BLaER1 treated with 17β-estradiol and CSF1 and Interleukin-3, amounts not matched to agents 10 nM and 100 nM (cell line): ENCODE data around the gene SFRP2.
A peak's percentile ranks its signal among the peaks of the same experiment; 100 is the strongest.

ENCODE experiments used
- H3K27ac ChIP-seq, 11 experiments: shearing (Covaris generic); formaldehyde crosslinking; 2 replicates each; pipeline ENCODE4 v1.8.1; 2022
- H3K27me3 ChIP-seq, 11 experiments: shearing (Covaris generic); formaldehyde crosslinking; 2 replicates each; pipeline ENCODE4 v1.8.1; 2022
- H3K36me3 ChIP-seq, 11 experiments: shearing (Covaris generic); formaldehyde crosslinking; 2 replicates each; pipeline ENCODE4 v1.8.1; 2022
- H3K4me1 ChIP-seq, 10 experiments: shearing (Covaris generic); formaldehyde crosslinking; 2 replicates each; pipeline ENCODE4 v1.8.1; 2022
- H3K4me2 ChIP-seq, 11 experiments: shearing (Covaris generic); formaldehyde crosslinking; 2 replicates each; pipeline ENCODE4 v1.8.1; 2022
- H3K4me3 ChIP-seq, 10 experiments: shearing (Covaris generic); formaldehyde crosslinking; 2 replicates each; pipeline ENCODE4 v1.8.1; 2022
- H3K9ac ChIP-seq, 11 experiments: shearing (Covaris generic); formaldehyde crosslinking; 2 replicates each; pipeline ENCODE4 v1.8.1; 2022
- H3K9me3 ChIP-seq, 11 experiments: shearing (Covaris generic); formaldehyde crosslinking; replicated peaks in 1 of 11; 2 replicates each; pipeline ENCODE4 v1.8.1; 2022
- H4K20me1 ChIP-seq, 11 experiments: shearing (Covaris generic); formaldehyde crosslinking; 2 replicates each; pipeline ENCODE4 v1.8.1; 2022
- Cebpa-rat ChIP-seq, 11 experiments: shearing (Covaris generic); IDR thresholded peaks; 2 replicates each; pipeline ENCODE4 v1.8.1; 2022

SFRP2 gene

GRCh38 chr4:153823483-153823882 lies 34.6 kb upstream of the SFRP2 start:
- no peak overlapping the region for H3K4me2 ChIP-seq
- H3K36me3 ChIP-seq, result no peaks in the 10 kb centered on the region
- H4K20me1 ChIP-seq, result no peaks in the 10 kb centered on the region
- TF ChIP-seq Cebpa-rat (IDR thresholded peaks at IDR 0.05), result no peak
- H3K9me3 ChIP-seq, result peaks cover 0 to 15% (median 8%) of the 10 kb centered on the region in 11 experiments; a peak in 8 of 22 replicates
- H3K27ac ChIP-seq, result no peak overlapping the region
- no peak overlapping the region for H3K4me3 ChIP-seq
- H3K4me1 ChIP-seq, result no peaks in the 10 kb centered on the region
- H3K9ac ChIP-seq, result no peak overlapping the region
- H3K27me3 ChIP-seq, result no peaks in the 10 kb centered on the region

- H3K9me3 ChIP-seq, result peaks cover 0 to 15% (median 8%) of the 10 kb centered on the region in 11 experiments; a peak in 8 of 22 replicates
- no peak overlapping the region for H3K27ac ChIP-seq
- TF ChIP-seq Cebpa-rat (IDR thresholded peaks at IDR 0.05), result no peak
- no peaks in the 10 kb centered on the region for H4K20me1 ChIP-seq
- no peak overlapping the region for H3K4me3 ChIP-seq
- no peak overlapping the region for H3K4me2 ChIP-seq
- no peaks in the 10 kb centered on the region for H3K36me3 ChIP-seq
- H3K4me1 ChIP-seq, result no peaks in the 10 kb centered on the region
- H3K27me3 ChIP-seq, result no peaks in the 10 kb centered on the region
- H3K9ac ChIP-seq, result no peak overlapping the region
These were observed 33.4 kb upstream of the SFRP2 start for GRCh38 chr4:153822316-153822715.

GRCh38 chr4:153817466-153817865 lies 28.6 kb upstream of the SFRP2 start:
- H3K27me3 ChIP-seq, result no peaks in the 10 kb centered on the region

GRCh38 chr4:153816542-153816941 lies 27.7 kb upstream of the SFRP2 start:
- H3K9ac ChIP-seq, result no peak overlapping the region
- no peak overlapping the region for H3K4me2 ChIP-seq
- peaks cover 0 to 11% (median 8%) of the 10 kb centered on the region in 11 experiments; a peak in 8 of 22 replicates for H3K9me3 ChIP-seq
- H3K4me1 ChIP-seq, result no peaks in the 10 kb centered on the region
- H3K27me3 ChIP-seq, result no peaks in the 10 kb centered on the region
- H3K36me3 ChIP-seq, result no peaks in the 10 kb centered on the region
- no peak overlapping the region for H3K27ac ChIP-seq
- TF ChIP-seq Cebpa-rat (IDR thresholded peaks at IDR 0.05), result no peak
- H3K4me3 ChIP-seq, result no peak overlapping the region
- H4K20me1 ChIP-seq, result no peaks in the 10 kb centered on the region

More at GRCh38 chr4:153817466-153817865, 28.6 kb upstream of the SFRP2 start:
- TF ChIP-seq Cebpa-rat (IDR thresholded peaks at IDR 0.05), result no peak
- Histone ChIP-seq H3K9me3 (peaks cover 0 to 15% (median 8%) of the 10 kb centered on the region in 11 experiments; a peak in 8 of 22 replicates), H3K4me1 (no peaks in the 10 kb centered on the region), H4K20me1 (no peaks in the 10 kb centered on the region), H3K4me3 (no peak overlapping the region), H3K4me2 (no peak overlapping the region), H3K9ac (no peak overlapping the region), H3K27ac (no peak overlapping the region), H3K36me3 (no peaks in the 10 kb centered on the region)

- TF ChIP-seq Cebpa-rat (IDR thresholded peaks at IDR 0.05), result no peak
- H4K20me1 ChIP-seq, result no peaks in the 10 kb centered on the region
- no peaks in the 10 kb centered on the region for H3K36me3 ChIP-seq
- peaks cover 0 to 7% (median 4%) of the 10 kb centered on the region in 11 experiments; a peak in 6 of 22 replicates for H3K9me3 ChIP-seq
- H3K27me3 ChIP-seq, result no peaks in the 10 kb centered on the region
- no peak overlapping the region for H3K4me3 ChIP-seq
- peaks cover 0 to 8% (median 0%) of the 10 kb centered on the region in 10 experiments; a peak in 4 of 20 replicates for H3K4me1 ChIP-seq
- H3K4me2 ChIP-seq, result no peak overlapping the region
- H3K9ac ChIP-seq, result no peak overlapping the region
- H3K27ac ChIP-seq, result no peak overlapping the region
These were observed 25.9 kb upstream of the SFRP2 start for GRCh38 chr4:153814789-153815188.

GRCh38 chr4:153809916-153810810 lies 21.3 kb upstream of the SFRP2 start:
- no peak for TF ChIP-seq Cebpa-rat (IDR thresholded peaks at IDR 0.05)
- no peaks in the 10 kb centered on the region for H3K27me3 ChIP-seq
- no peak overlapping the region for H3K9ac ChIP-seq
- no peak overlapping the region for H3K4me3 ChIP-seq
- peaks cover 11 to 16% (median 13%) of the 10 kb centered on the region in 11 experiments for H3K9me3 ChIP-seq
- H3K27ac ChIP-seq, result no peak overlapping the region
- no peaks in the 10 kb centered on the region for H3K36me3 ChIP-seq
- H3K4me1 ChIP-seq, result peaks cover 0 to 14% (median 0%) of the 10 kb centered on the region in 10 experiments; a peak in 4 of 20 replicates
- H4K20me1 ChIP-seq, result no peaks in the 10 kb centered on the region
- H3K4me2 ChIP-seq, result peak overlapping the region in 2 of 11 experiments; percentile 8 to 56; a peak in 4 of 22 replicates

- Histone ChIP-seq H3K4me2 (peak overlapping the region in 2 of 11 experiments; percentile 8 to 54; a peak in 3 of 22 replicates), H3K27me3 (no peaks in the 10 kb centered on the region), H3K9ac (no peak overlapping the region), H3K4me1 (peaks cover 0 to 21% (median 0%) of the 10 kb centered on the region in 10 experiments; a peak in 4 of 20 replicates), H3K36me3 (no peaks in the 10 kb centered on the region), H3K4me3 (no peak overlapping the region), H4K20me1 (no peaks in the 10 kb centered on the region), H3K9me3 (peaks cover 11 to 16% (median 13%) of the 10 kb centered on the region in 11 experiments), H3K27ac (no peak overlapping the region)
- TF ChIP-seq Cebpa-rat (IDR thresholded peaks at IDR 0.05), result no peak
These were observed 20.4 kb upstream of the SFRP2 start for GRCh38 chr4:153809307-153809706.

GRCh38 chr4:153808175-153808574 lies 19.3 kb upstream of the SFRP2 start:
- H3K27me3 ChIP-seq, result no peaks in the 10 kb centered on the region
- H3K4me2 ChIP-seq, result no peak overlapping the region
- H3K9me3 ChIP-seq, result peaks cover 11 to 16% (median 13%) of the 10 kb centered on the region in 11 experiments
- no peak overlapping the region for H3K27ac ChIP-seq
- TF ChIP-seq Cebpa-rat (IDR thresholded peaks at IDR 0.05), result no peak
- H3K4me1 ChIP-seq, result peaks cover 0 to 21% (median 0%) of the 10 kb centered on the region in 10 experiments; a peak in 4 of 20 replicates
- no peaks in the 10 kb centered on the region for H3K36me3 ChIP-seq
- H3K4me3 ChIP-seq, result no peak overlapping the region
- no peaks in the 10 kb centered on the region for H4K20me1 ChIP-seq
- H3K9ac ChIP-seq, result no peak overlapping the region

- Histone ChIP-seq H3K4me3 (no peak overlapping the region), H3K36me3 (no peaks in the 10 kb centered on the region), H3K4me1 (peaks cover 0 to 21% (median 0%) of the 10 kb centered on the region in 10 experiments; a peak in 4 of 20 replicates), H4K20me1 (no peaks in the 10 kb centered on the region), H3K4me2 (no peak overlapping the region), H3K27ac (no peak overlapping the region), H3K9me3 (peaks cover 11 to 16% (median 13%) of the 10 kb centered on the region in 11 experiments), H3K27me3 (no peaks in the 10 kb centered on the region), H3K9ac (no peak overlapping the region)
- no peak for TF ChIP-seq Cebpa-rat (IDR thresholded peaks at IDR 0.05)
These were observed 17.2 kb upstream of the SFRP2 start for GRCh38 chr4:153806073-153806472.
